HG03460 (cell line): ENCODE measurements around the gene PPP2R5C.

Source experiments
- ATAC-seq: cut with Tn5 transposase; IDR thresholded peaks from one replicate; pipeline ENCODE4 v1.9.1; 2021; ENCODE audit not compliant: unreplicated experiment

Gene PPP2R5C

GRCh38 chr14:101882141-101882935 lies 120.8 kb downstream of the PPP2R5C start:
- ATAC-seq = no peak

GRCh38 chr14:101884089-101884933 lies 122.8 kb downstream of the PPP2R5C start:
- no peak for ATAC-seq

GRCh38 chr14:101884934-101885576 lies 123.5 kb downstream of the PPP2R5C start:
- ATAC-seq = no peak

- no peak for ATAC-seq
Measured at GRCh38 chr14:101887219-101887618, 125.7 kb downstream of the PPP2R5C start.

GRCh38 chr14:101888182-101888581 lies 126.7 kb downstream of the PPP2R5C start:
- ATAC-seq = no peak

- ATAC-seq = no peak
Measured at GRCh38 chr14:101889366-101889765, 127.9 kb downstream of the PPP2R5C start.

GRCh38 chr14:101889898-101890297 lies 128.4 kb downstream of the PPP2R5C start:
- ATAC-seq = no peak

GRCh38 chr14:101891471-101891870 lies 130.0 kb downstream of the PPP2R5C start:
- no peak for ATAC-seq

- no peak for ATAC-seq
Measured at GRCh38 chr14:101893759-101894158, 132.2 kb downstream of the PPP2R5C start.

- no peak for ATAC-seq
Measured at GRCh38 chr14:101894365-101895081, 133.0 kb downstream of the PPP2R5C start.

- ATAC-seq = no peak
Measured at GRCh38 chr14:101895256-101895655, 133.7 kb downstream of the PPP2R5C start.

- no peak for ATAC-seq
Measured at GRCh38 chr14:101897326-101897725, 135.8 kb downstream of the PPP2R5C start.

- no peak for ATAC-seq
Measured at GRCh38 chr14:101898416-101898815, 136.9 kb downstream of the PPP2R5C start.

- no peak for ATAC-seq
Measured at GRCh38 chr14:101899263-101899662, 137.8 kb downstream of the PPP2R5C start.

- no peak for ATAC-seq
Measured at GRCh38 chr14:101900253-101900652, 138.7 kb downstream of the PPP2R5C start.

GRCh38 chr14:101903111-101903561 lies 141.6 kb downstream of the PPP2R5C start:
- no peak for ATAC-seq

- no peak for ATAC-seq
Measured at GRCh38 chr14:101905614-101906013, 144.1 kb downstream of the PPP2R5C start.

GRCh38 chr14:101906645-101907044 lies 145.1 kb downstream of the PPP2R5C start:
- no peak for ATAC-seq

GRCh38 chr14:101907619-101908018 lies 146.1 kb downstream of the PPP2R5C start:
- ATAC-seq = no peak

GRCh38 chr14:101908795-101909194 lies 147.3 kb downstream of the PPP2R5C start:
- ATAC-seq = no peak
